ENCODE results near the gene PRR14L. TPM values are rescaled to one million over a fixed set of nuclear protein-coding genes. Genes with fewer than 3 reads are reported as not detected.
A peak's percentile ranks its signal among the peaks of the same experiment; 100 is the strongest.

PRR14L gene
- polyA plus RNA-seq, 3 donors, result 13.2 to 41.4 (median 14.6) TPM

- Histone ChIP-seq H4K20me1 (ENCODE audit: insufficient read depth, low read length) (peaks cover 19% of the 10 kb centered on the region), H3K27ac (ENCODE audit: low read depth in 1 of 2, low read length in 2 of 2) (no peak overlapping the region), H2AFZ (ENCODE audit: insufficient read depth, low read depth, low read length, poor library complexity, severe bottlenecking) (no peak overlapping the region), H3K4me1 (ENCODE audit: control insufficient read depth in 1 of 2, insufficient read depth in 2 of 2, low read length in 2 of 2) (peaks cover 16 to 32% of the 10 kb centered on the region in 2 donors), H3K4me3 (replicated peaks in 1 of 3; ENCODE audit: low read depth in 2 of 3, low read length in 3 of 3) (no peak overlapping the region), H3K79me2 (ENCODE audit: insufficient read depth, low read length) (peaks cover 67% of the 10 kb centered on the region), H3K9ac (ENCODE audit: insufficient read depth, low read length, poor library complexity, severe bottlenecking) (no peak overlapping the region), H3K36me3 (replicated peaks in 1 of 2; ENCODE audit: control insufficient read depth in 1 of 2, insufficient read depth in 2 of 2, low read length in 2 of 2) (peaks cover 14 to 32% of the 10 kb centered on the region in 2 donors), H3K4me2 (replicated peaks; ENCODE audit: extremely low read depth, low read length, poor library complexity, severe bottlenecking) (no peak overlapping the region), H3K27me3 (ENCODE audit: control insufficient read depth in 2 of 2, insufficient read depth in 2 of 2, low read length in 2 of 2) (no peaks in the 10 kb centered on the region), H3K9me3 (replicated peaks in 1 of 2; ENCODE audit: control insufficient read depth in 1 of 2, insufficient read depth in 1 of 2, low read length in 2 of 2) (no peaks in the 10 kb centered on the region)
- Mint-ChIP-seq H3K9me3 (no peaks in the 10 kb centered on the region), H3K27me3 (ENCODE audit: low read depth in 3 of 3) (peaks cover 0 to 2% (median 0%) of the 10 kb centered on the region in 3 donors), H3K4me1 (peaks cover 38% of the 10 kb centered on the region), H3K27ac (peak overlapping the region in 4 of 7 donors; percentile 5 to 73 (median 37)), H3K4me3 (peak overlapping the region in 1 of 2 donors; percentile 18), H3K36me3 (peaks cover 30 to 33% of the 10 kb centered on the region in 2 donors)
- TF ChIP-seq CTCF (IDR thresholded peaks at IDR 0.05), result no peak
- intact Hi-C loops (cut with micrococcal nuclease), result no loop called here
- DNase-seq, result peak in 2 of 3 donors; percentile 28 to 51
- WGBS (ENCODE audit: insufficient coverage), result no CpG with 5 or more reads among the region's 6 CpGs
Observed at GRCh38 chr22:31650391-31650790, 99.5 kb downstream of the PRR14L start.

- Histone ChIP-seq H4K20me1 (ENCODE audit: insufficient read depth, low read length) (no peaks in the 10 kb centered on the region), H3K27ac (ENCODE audit: low read depth in 1 of 2, low read length in 2 of 2) (peak overlapping the region in 1 of 2 donors; percentile 8), H3K9me3 (replicated peaks in 1 of 2; ENCODE audit: control insufficient read depth in 1 of 2, insufficient read depth in 1 of 2, low read length in 2 of 2) (no peaks in the 10 kb centered on the region), H3K4me1 (ENCODE audit: control insufficient read depth in 1 of 2, insufficient read depth in 2 of 2, low read length in 2 of 2) (peaks cover 23 to 34% of the 10 kb centered on the region in 2 donors), H3K79me2 (ENCODE audit: insufficient read depth, low read length) (peaks cover 56% of the 10 kb centered on the region), H3K4me3 (replicated peaks in 1 of 3; ENCODE audit: low read depth in 2 of 3, low read length in 3 of 3) (no peak overlapping the region), H3K9ac (ENCODE audit: insufficient read depth, low read length, poor library complexity, severe bottlenecking) (no peak overlapping the region), H3K36me3 (replicated peaks in 1 of 2; ENCODE audit: control insufficient read depth in 1 of 2, insufficient read depth in 2 of 2, low read length in 2 of 2) (peaks cover 14 to 32% of the 10 kb centered on the region in 2 donors), H2AFZ (ENCODE audit: insufficient read depth, low read depth, low read length, poor library complexity, severe bottlenecking) (no peak overlapping the region), H3K27me3 (ENCODE audit: control insufficient read depth in 2 of 2, insufficient read depth in 2 of 2, low read length in 2 of 2) (no peaks in the 10 kb centered on the region), H3K4me2 (replicated peaks; ENCODE audit: extremely low read depth, low read length, poor library complexity, severe bottlenecking) (no peak overlapping the region)
- no peak for TF ChIP-seq CTCF (IDR thresholded peaks at IDR 0.05)
- Mint-ChIP-seq H3K27me3 (ENCODE audit: low read depth in 3 of 3) (peaks cover 0 to 2% (median 0%) of the 10 kb centered on the region in 3 donors), H3K4me1 (peaks cover 42% of the 10 kb centered on the region), H3K9me3 (no peaks in the 10 kb centered on the region), H3K4me3 (no peak overlapping the region), H3K27ac (peak overlapping the region in 1 of 7 donors; percentile 28), H3K36me3 (peaks cover 36 to 37% of the 10 kb centered on the region in 2 donors)
- intact Hi-C loops (cut with micrococcal nuclease), result no loop called here
- no peak for DNase-seq
- WGBS (ENCODE audit: insufficient coverage), result 100% methylated on average over 5 of the region's 11 CpGs
Observed at GRCh38 chr22:31647523-31648320, 102.2 kb downstream of the PRR14L start.

Data from CD14-positive monocyte (primary cell).